ENCODE results near the gene TIPARP. TPM values are rescaled to one million over a fixed set of nuclear protein-coding genes. Genes with fewer than 3 reads are reported as not detected.

Gene TIPARP
- total and polyA plus RNA-seq, 2 experiments from 2014 or later: 4.5 to 6.9 TPM

DNA sequence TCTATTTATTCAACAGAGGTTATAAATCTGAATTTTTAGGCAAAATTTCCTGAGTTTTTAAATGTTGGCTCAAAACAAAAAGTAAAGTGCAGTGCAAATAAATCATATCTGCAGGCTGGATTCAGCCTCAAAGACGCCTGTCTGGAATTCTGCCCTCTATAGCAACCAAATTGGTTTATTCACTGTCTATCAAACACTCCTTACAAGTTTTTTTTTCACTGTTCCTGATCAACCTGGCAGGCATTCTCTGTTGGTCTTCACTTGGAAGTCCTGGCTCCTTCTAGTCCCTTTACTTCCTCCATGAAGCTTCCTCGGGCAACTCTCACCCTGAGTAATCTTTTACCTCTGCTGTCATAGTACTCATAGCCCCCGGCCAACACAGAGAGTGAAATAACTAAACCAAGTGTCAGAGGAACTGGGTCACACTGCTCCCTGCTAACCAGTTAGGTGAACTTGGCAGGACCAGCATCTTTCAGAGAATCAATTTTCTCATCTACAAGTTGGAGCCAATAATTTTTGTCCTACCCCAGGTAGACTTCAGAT lies 36.8 kb upstream of the TIPARP start:
- DNase-seq (ENCODE audit: low spot score) (no peak), ATAC-seq (no peak)
- Histone ChIP-seq H3K79me2 (replicated peaks; ENCODE audit: insufficient read depth) (no peaks in the 10 kb centered on the region), H2AFZ (no peak overlapping the region), H3K27ac (ENCODE audit: low read depth) (no peak overlapping the region), H3K4me1 (ENCODE audit: insufficient read depth) (peaks cover 3% of the 10 kb centered on the region), H3K9me2 (ENCODE audit: insufficient read depth) (no peaks in the 10 kb centered on the region; the same call in 1 of the 2 replicates), H3K4me2 (no peak overlapping the region), H3K27me3 (ENCODE audit: insufficient read depth) (no peaks in the 10 kb centered on the region), H4K20me1 (replicated peaks; ENCODE audit: insufficient read depth) (no peaks in the 10 kb centered on the region), H3F3A (replicated peaks; ENCODE audit: low read depth) (no peaks in the 10 kb centered on the region), H3K36me3 (ENCODE audit: insufficient read depth) (no peaks in the 10 kb centered on the region), H3K4me3 (no peak overlapping the region)
- TF ChIP-seq POLR2AphosphoS5 (IDR thresholded peaks at IDR 0.05; ENCODE audit: low read depth) (no peak), EZH2phosphoT487 (IDR thresholded peaks at IDR 0.05; ENCODE audit: unreplicated experiment) (no peak), JUNB (IDR thresholded peaks at IDR 0.05; ENCODE audit: unreplicated experiment) (no peak), CREB1 (CRISPR knock-in tag; IDR thresholded peaks at IDR 0.05; ENCODE audit: low read depth) (no peak), ZNF114 (CRISPR knock-in tag; IDR thresholded peaks at IDR 0.05) (no peak), STAT1 (IDR thresholded peaks at IDR 0.05; ENCODE audit: unreplicated experiment) (no peak), ZNF331 (CRISPR knock-in tag; IDR thresholded peaks at IDR 0.05; ENCODE audit: low read depth) (no peak), NANOG (IDR thresholded peaks at IDR 0.05; ENCODE audit: borderline replicate concordance) (no peak), EZH2 (IDR thresholded peaks at IDR 0.05; ENCODE audit: low read depth, unreplicated experiment) (no peak)
- TF ChIP-seq, protein P1, sequence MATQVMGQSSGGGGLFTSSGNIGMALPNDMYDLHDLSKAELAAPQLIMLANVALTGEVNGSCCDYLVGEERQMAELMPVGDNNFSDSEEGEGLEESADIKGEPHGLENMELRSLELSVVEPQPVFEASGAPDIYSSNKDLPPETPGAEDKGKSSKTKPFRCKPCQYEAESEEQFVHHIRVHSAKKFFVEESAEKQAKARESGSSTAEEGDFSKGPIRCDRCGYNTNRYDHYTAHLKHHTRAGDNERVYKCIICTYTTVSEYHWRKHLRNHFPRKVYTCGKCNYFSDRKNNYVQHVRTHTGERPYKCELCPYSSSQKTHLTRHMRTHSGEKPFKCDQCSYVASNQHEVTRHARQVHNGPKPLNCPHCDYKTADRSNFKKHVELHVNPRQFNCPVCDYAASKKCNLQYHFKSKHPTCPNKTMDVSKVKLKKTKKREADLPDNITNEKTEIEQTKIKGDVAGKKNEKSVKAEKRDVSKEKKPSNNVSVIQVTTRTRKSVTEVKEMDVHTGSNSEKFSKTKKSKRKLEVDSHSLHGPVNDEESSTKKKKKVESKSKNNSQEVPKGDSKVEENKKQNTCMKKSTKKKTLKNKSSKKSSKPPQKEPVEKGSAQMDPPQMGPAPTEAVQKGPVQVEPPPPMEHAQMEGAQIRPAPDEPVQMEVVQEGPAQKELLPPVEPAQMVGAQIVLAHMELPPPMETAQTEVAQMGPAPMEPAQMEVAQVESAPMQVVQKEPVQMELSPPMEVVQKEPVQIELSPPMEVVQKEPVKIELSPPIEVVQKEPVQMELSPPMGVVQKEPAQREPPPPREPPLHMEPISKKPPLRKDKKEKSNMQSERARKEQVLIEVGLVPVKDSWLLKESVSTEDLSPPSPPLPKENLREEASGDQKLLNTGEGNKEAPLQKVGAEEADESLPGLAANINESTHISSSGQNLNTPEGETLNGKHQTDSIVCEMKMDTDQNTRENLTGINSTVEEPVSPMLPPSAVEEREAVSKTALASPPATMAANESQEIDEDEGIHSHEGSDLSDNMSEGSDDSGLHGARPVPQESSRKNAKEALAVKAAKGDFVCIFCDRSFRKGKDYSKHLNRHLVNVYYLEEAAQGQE (IDR thresholded peaks at IDR 0.05; ENCODE audit: unreplicated experiment): no peak
- TF ChIP-seq, protein P2, sequence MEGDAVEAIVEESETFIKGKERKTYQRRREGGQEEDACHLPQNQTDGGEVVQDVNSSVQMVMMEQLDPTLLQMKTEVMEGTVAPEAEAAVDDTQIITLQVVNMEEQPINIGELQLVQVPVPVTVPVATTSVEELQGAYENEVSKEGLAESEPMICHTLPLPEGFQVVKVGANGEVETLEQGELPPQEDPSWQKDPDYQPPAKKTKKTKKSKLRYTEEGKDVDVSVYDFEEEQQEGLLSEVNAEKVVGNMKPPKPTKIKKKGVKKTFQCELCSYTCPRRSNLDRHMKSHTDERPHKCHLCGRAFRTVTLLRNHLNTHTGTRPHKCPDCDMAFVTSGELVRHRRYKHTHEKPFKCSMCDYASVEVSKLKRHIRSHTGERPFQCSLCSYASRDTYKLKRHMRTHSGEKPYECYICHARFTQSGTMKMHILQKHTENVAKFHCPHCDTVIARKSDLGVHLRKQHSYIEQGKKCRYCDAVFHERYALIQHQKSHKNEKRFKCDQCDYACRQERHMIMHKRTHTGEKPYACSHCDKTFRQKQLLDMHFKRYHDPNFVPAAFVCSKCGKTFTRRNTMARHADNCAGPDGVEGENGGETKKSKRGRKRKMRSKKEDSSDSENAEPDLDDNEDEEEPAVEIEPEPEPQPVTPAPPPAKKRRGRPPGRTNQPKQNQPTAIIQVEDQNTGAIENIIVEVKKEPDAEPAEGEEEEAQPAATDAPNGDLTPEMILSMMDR (conservative IDR thresholded peaks at IDR 0.05; ENCODE audit: low read depth in 2 of 2): no peak
- TF ChIP-seq, protein P3, sequence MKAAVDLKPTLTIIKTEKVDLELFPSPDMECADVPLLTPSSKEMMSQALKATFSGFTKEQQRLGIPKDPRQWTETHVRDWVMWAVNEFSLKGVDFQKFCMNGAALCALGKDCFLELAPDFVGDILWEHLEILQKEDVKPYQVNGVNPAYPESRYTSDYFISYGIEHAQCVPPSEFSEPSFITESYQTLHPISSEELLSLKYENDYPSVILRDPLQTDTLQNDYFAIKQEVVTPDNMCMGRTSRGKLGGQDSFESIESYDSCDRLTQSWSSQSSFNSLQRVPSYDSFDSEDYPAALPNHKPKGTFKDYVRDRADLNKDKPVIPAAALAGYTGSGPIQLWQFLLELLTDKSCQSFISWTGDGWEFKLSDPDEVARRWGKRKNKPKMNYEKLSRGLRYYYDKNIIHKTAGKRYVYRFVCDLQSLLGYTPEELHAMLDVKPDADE (IDR thresholded peaks at IDR 0.05): no peak
- TF ChIP-seq, protein P4, sequence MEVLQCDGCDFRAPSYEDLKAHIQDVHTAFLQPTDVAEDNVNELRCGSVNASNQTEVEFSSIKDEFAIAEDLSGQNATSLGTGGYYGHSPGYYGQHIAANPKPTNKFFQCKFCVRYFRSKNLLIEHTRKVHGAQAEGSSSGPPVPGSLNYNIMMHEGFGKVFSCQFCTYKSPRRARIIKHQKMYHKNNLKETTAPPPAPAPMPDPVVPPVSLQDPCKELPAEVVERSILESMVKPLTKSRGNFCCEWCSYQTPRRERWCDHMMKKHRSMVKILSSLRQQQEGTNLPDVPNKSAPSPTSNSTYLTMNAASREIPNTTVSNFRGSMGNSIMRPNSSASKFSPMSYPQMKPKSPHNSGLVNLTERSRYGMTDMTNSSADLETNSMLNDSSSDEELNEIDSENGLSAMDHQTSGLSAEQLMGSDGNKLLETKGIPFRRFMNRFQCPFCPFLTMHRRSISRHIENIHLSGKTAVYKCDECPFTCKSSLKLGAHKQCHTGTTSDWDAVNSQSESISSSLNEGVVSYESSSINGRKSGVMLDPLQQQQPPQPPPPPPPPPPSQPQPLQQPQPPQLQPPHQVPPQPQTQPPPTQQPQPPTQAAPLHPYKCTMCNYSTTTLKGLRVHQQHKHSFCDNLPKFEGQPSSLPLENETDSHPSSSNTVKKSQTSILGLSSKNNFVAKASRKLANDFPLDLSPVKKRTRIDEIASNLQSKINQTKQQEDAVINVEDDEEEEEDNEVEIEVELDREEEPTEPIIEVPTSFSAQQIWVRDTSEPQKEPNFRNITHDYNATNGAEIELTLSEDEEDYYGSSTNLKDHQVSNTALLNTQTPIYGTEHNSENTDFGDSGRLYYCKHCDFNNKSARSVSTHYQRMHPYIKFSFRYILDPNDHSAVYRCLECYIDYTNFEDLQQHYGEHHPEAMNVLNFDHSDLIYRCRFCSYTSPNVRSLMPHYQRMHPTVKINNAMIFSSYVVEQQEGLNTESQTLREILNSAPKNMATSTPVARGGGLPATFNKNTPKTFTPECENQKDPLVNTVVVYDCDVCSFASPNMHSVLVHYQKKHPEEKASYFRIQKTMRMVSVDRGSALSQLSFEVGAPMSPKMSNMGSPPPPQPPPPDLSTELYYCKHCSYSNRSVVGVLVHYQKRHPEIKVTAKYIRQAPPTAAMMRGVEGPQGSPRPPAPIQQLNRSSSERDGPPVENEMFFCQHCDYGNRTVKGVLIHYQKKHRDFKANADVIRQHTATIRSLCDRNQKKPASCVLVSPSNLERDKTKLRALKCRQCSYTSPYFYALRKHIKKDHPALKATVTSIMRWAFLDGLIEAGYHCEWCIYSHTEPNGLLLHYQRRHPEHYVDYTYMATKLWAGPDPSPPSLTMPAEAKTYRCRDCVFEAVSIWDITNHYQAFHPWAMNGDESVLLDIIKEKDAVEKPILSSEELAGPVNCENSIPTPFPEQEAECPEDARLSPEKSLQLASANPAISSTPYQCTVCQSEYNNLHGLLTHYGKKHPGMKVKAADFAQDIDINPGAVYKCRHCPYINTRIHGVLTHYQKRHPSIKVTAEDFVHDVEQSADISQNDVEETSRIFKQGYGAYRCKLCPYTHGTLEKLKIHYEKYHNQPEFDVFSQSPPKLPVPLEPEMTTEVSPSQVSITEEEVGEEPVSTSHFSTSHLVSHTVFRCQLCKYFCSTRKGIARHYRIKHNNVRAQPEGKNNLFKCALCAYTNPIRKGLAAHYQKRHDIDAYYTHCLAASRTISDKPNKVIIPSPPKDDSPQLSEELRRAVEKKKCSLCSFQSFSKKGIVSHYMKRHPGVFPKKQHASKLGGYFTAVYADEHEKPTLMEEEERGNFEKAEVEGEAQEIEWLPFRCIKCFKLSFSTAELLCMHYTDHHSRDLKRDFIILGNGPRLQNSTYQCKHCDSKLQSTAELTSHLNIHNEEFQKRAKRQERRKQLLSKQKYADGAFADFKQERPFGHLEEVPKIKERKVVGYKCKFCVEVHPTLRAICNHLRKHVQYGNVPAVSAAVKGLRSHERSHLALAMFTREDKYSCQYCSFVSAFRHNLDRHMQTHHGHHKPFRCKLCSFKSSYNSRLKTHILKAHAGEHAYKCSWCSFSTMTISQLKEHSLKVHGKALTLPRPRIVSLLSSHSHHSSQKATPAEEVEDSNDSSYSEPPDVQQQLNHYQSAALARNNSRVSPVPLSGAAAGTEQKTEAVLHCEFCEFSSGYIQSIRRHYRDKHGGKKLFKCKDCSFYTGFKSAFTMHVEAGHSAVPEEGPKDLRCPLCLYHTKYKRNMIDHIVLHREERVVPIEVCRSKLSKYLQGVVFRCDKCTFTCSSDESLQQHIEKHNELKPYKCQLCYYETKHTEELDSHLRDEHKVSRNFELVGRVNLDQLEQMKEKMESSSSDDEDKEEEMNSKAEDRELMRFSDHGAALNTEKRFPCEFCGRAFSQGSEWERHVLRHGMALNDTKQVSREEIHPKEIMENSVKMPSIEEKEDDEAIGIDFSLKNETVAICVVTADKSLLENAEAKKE (CRISPR knock-in tag; IDR thresholded peaks at IDR 0.05): no peak
- Mint-ChIP-seq H3K4me1 (peaks cover 2% of the 10 kb centered on the region; the same call in 2 of the 3 replicates), H3K27ac (no peak overlapping the region), H3K27me3 (ENCODE audit: insufficient read depth, low read depth, poor library complexity) (no peaks in the 10 kb centered on the region), H3K36me3 (ENCODE audit: low read depth) (no peaks in the 10 kb centered on the region), H3K9me3 (no peaks in the 10 kb centered on the region), H3K4me3 (no peak overlapping the region)

Measured in GM23338 (cell line).